Measurements from ENCODE around the gene ZMIZ1. TPM values are rescaled to one million over a fixed set of nuclear protein-coding genes. Genes with fewer than 3 reads are reported as not detected.

Gene ZMIZ1
- total RNA-seq, 1 experiment from 2014 or later = 11.5 TPM

DNA sequence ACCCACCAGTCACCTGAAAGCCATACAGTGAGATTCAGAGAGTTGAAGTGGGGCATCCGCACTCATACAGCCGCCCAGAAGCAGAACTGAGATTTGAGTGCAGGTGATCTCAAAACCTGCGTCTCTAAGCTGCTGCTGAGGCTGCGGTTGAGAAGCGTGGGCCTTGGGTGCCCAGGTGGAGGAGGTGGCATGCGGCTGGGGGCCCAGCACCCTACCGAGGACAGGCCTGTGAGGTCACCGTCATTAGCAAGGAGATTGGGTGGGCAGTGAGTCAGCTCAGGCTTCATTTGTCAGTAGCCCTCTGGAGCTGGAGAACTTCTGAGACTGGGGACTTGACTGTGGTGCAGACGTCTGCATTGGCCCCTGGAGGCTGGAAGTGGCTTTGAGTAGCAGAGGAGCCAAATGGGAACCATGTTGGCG is 29.8 kb downstream of the ZMIZ1 start:
- no peak overlapping the region for H3K4me3 ChIP-seq
- no peaks in the 10 kb centered on the region for H3K9me3 ChIP-seq (replicated peaks)
- H3K4me1 ChIP-seq = peaks cover 29% of the 10 kb centered on the region
- no peak overlapping the region for H3K27ac ChIP-seq
- no peaks in the 10 kb centered on the region for H3K36me3 ChIP-seq
- no peaks in the 10 kb centered on the region for H3K27me3 ChIP-seq
- DNase-seq = no peak

DNA sequence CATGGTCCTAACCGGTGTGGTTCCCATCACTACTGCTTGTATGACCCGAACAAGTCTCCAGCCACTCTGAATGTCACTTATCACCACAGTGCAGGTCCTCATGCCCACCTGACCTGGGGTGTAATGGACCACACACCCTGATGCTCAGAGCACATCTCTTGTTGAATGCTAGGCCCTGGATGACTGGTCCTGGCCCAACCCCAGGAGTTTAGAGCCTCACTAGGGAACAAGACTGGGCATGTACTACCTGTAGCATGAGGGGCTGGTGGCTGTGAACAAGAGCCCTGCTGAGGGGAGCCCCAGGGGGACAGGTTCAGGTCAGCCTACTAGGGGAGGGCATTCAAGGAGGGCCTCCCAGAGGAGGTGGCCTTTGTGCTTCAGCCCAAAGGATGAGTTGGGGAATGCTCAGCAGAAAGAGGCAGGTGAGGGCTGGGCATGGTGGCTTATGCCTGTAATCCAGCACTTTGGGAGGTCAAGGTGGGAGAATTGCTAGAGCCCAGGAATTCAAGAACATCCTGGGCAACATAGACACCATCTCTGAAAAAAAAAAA is 31.2 kb downstream of the ZMIZ1 start:
- H3K36me3 ChIP-seq = no peaks in the 10 kb centered on the region
- H3K9me3 ChIP-seq (replicated peaks) = no peaks in the 10 kb centered on the region
- H3K4me1 ChIP-seq = peaks cover 32% of the 10 kb centered on the region
- DNase-seq = no peak
- H3K4me3 ChIP-seq = no peak overlapping the region
- no peaks in the 10 kb centered on the region for H3K27me3 ChIP-seq
- H3K27ac ChIP-seq = no peak overlapping the region

- H3K4me3 ChIP-seq = no peak overlapping the region
- H3K36me3 ChIP-seq = no peaks in the 10 kb centered on the region
- no peaks in the 10 kb centered on the region for H3K9me3 ChIP-seq (replicated peaks)
- peaks cover 39% of the 10 kb centered on the region for H3K4me1 ChIP-seq
- no peak overlapping the region for H3K27ac ChIP-seq
- H3K27me3 ChIP-seq = no peaks in the 10 kb centered on the region
- DNase-seq = no peak
Observed at GRCh38 chr10:79100771-79101170, 32.0 kb downstream of the ZMIZ1 start.

DNA sequence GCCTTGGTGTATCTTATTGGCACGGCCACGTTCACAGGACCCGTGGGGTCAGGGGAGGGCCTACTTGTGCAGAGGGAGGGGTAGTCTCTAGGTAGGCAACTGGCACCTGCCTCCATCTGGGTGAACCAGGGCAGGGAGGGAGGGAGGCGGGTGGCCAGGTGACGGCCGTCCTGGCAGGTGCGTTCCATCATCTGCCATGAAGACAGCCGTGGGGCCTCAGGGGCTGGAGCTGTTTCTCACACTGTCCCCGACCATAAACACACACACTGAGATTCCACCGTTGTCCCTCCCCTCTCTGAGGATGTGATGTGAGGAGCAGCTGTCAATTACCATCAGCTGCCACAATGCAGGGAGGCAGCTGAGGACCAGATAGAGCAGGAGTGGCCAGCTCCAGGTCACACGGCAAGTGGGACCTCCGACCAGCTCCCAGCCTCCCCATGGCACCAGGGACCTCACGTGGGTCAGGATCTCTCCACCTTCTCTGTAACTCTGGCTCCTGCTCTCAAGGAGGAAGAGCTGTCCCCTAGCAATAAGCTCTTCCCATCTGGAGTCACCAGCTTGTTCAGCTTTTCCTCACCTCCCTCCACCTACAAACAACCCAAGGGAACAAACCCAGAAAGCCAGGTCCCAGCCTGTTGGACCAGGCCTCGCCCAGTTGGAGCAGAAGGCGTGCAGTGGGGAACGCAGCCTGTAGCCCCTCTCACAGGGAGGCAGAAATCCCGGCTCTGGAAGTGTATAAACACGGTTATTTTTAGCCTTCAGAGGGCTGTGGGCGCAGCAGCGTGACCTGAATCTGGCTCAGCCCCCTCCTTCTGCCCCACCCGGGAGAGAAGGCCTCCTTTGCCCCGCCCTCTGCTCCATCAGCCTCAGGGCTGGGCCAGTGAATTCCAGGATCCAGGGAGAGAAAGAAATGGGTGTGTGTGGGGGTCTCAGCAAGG is 33.1 kb downstream of the ZMIZ1 start:
- DNase-seq = peak; percentile 90 to 91
- no peaks in the 10 kb centered on the region for H3K27me3 ChIP-seq
- H3K4me3 ChIP-seq = no peak overlapping the region; the same call in 1 of the 2 replicates
- H3K27ac ChIP-seq = peak overlapping the region; percentile 92
- H3K36me3 ChIP-seq = no peaks in the 10 kb centered on the region
- H3K4me1 ChIP-seq = peaks cover 39% of the 10 kb centered on the region
- H3K9me3 ChIP-seq (replicated peaks) = no peaks in the 10 kb centered on the region

DNA sequence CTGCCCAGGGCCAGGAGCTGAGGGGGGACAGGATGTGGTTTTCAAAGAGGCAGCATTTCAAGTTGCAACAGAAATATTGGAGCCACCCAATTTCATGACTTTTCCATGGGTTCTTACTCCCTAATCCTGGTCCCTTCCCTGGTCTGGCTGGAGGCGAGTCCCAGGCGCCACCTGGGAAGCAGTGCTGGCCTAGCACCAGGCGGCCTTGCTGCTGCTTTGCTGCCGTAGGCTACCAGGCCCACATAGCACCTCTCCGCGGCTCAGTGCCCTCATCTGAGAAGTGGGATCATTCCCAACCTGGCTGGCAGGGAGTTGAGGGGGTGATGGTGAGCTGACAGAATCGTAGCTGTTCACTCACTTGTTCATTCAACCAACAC is 33.7 kb downstream of the ZMIZ1 start:
- no peaks in the 10 kb centered on the region for H3K9me3 ChIP-seq (replicated peaks)
- no peak for DNase-seq
- peaks cover 39% of the 10 kb centered on the region for H3K4me1 ChIP-seq
- no peak overlapping the region for H3K4me3 ChIP-seq
- no peaks in the 10 kb centered on the region for H3K36me3 ChIP-seq
- H3K27me3 ChIP-seq = no peaks in the 10 kb centered on the region
- H3K27ac ChIP-seq = peak overlapping the region; percentile 92

GRCh38 chr10:79103129-79103528 is 34.4 kb downstream of the ZMIZ1 start:
- Histone ChIP-seq H3K27ac (no peak overlapping the region), H3K27me3 (no peaks in the 10 kb centered on the region), H3K4me1 (peaks cover 39% of the 10 kb centered on the region), H3K9me3 (replicated peaks) (no peaks in the 10 kb centered on the region), H3K4me3 (no peak overlapping the region), H3K36me3 (no peaks in the 10 kb centered on the region)
- DNase-seq = no peak

DNA sequence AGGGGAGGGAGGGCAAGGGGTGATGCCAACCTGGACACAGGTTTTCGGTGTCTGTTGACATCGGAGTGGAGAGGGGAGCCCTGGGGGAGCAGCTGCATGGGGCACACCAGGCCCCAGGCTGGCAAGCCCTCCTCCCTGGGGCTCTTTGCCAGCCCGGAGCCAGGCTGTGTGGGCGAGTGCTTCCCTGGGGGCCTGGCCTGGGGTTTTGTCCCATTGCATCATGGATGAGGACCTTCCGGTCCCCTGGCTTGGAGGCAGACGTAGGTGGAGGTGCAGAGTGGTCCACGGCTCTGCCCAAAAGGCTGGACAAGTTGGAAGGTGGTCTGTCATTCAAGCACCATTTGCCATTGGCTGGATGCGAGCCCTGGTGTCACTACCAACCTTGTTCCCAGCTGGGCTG is 34.8 kb downstream of the ZMIZ1 start:
- no peak overlapping the region for H3K27ac ChIP-seq
- H3K4me1 ChIP-seq = peaks cover 39% of the 10 kb centered on the region
- DNase-seq = no peak
- H3K4me3 ChIP-seq = no peak overlapping the region
- no peaks in the 10 kb centered on the region for H3K9me3 ChIP-seq (replicated peaks)
- H3K27me3 ChIP-seq = no peaks in the 10 kb centered on the region
- no peaks in the 10 kb centered on the region for H3K36me3 ChIP-seq

- peaks cover 39% of the 10 kb centered on the region for H3K4me1 ChIP-seq
- no peaks in the 10 kb centered on the region for H3K36me3 ChIP-seq
- H3K27ac ChIP-seq = no peak overlapping the region
- no peak overlapping the region for H3K4me3 ChIP-seq
- H3K9me3 ChIP-seq (replicated peaks) = no peaks in the 10 kb centered on the region
- DNase-seq = peak in 1 of 2 experiments; percentile 44
- no peaks in the 10 kb centered on the region for H3K27me3 ChIP-seq
Observed at GRCh38 chr10:79105150-79105739, 36.5 kb downstream of the ZMIZ1 start.

GRCh38 chr10:79105818-79106217 is 37.1 kb downstream of the ZMIZ1 start:
- Histone ChIP-seq H3K4me3 (no peak overlapping the region), H3K4me1 (peaks cover 36% of the 10 kb centered on the region), H3K27ac (no peak overlapping the region), H3K27me3 (no peaks in the 10 kb centered on the region), H3K9me3 (replicated peaks) (no peaks in the 10 kb centered on the region), H3K36me3 (no peaks in the 10 kb centered on the region)
- DNase-seq = no peak

- H3K27ac ChIP-seq = no peak overlapping the region
- H3K4me3 ChIP-seq = no peak overlapping the region
- H3K9me3 ChIP-seq (replicated peaks) = no peaks in the 10 kb centered on the region
- no peaks in the 10 kb centered on the region for H3K27me3 ChIP-seq
- H3K36me3 ChIP-seq = no peaks in the 10 kb centered on the region
- DNase-seq = no peak
- H3K4me1 ChIP-seq = peaks cover 30% of the 10 kb centered on the region
Observed at GRCh38 chr10:79106256-79107050, 37.7 kb downstream of the ZMIZ1 start.

DNA sequence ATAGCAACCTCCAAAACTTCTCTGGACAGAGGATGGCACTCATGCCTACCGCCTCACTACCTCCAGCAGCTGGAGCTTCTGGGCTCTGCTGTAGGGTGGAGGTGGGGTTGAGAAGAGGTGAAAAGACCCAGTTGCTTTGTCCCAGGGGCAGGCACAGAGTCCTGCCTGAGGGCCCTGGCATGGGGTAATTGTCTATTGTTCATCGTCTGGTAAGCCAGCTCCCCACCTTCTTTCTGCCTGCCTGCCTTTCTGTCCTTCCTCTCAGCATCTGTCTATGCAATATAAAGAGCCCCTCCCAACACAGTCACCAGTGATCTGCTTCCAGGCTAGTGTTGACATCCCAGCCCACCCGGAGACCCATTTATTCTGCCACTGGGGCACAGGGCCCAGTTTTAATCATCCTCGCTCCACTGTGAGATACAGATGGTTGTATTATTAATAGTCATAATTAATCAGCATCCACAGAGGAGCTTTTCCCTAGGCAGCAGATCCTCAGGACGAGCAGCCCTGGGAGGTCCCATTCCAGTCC is 39.0 kb downstream of the ZMIZ1 start:
- Histone ChIP-seq H3K4me1 (peaks cover 18% of the 10 kb centered on the region), H3K9me3 (replicated peaks) (no peaks in the 10 kb centered on the region), H3K4me3 (no peak overlapping the region), H3K27ac (no peak overlapping the region), H3K36me3 (no peaks in the 10 kb centered on the region), H3K27me3 (no peaks in the 10 kb centered on the region)
- no peak for DNase-seq

GRCh38 chr10:79108728-79109127 is 40.0 kb downstream of the ZMIZ1 start:
- H3K27me3 ChIP-seq = no peaks in the 10 kb centered on the region
- H3K36me3 ChIP-seq = no peaks in the 10 kb centered on the region
- no peak overlapping the region for H3K4me3 ChIP-seq
- H3K9me3 ChIP-seq (replicated peaks) = no peaks in the 10 kb centered on the region
- peaks cover 22% of the 10 kb centered on the region for H3K4me1 ChIP-seq
- DNase-seq = no peak
- no peak overlapping the region for H3K27ac ChIP-seq

- no peaks in the 10 kb centered on the region for H3K36me3 ChIP-seq
- no peak overlapping the region for H3K4me3 ChIP-seq
- no peak for DNase-seq
- no peaks in the 10 kb centered on the region for H3K27me3 ChIP-seq
- no peak overlapping the region for H3K27ac ChIP-seq
- no peaks in the 10 kb centered on the region for H3K9me3 ChIP-seq (replicated peaks)
- H3K4me1 ChIP-seq = peaks cover 27% of the 10 kb centered on the region
Observed at GRCh38 chr10:79111427-79111826, 42.7 kb downstream of the ZMIZ1 start.

DNA sequence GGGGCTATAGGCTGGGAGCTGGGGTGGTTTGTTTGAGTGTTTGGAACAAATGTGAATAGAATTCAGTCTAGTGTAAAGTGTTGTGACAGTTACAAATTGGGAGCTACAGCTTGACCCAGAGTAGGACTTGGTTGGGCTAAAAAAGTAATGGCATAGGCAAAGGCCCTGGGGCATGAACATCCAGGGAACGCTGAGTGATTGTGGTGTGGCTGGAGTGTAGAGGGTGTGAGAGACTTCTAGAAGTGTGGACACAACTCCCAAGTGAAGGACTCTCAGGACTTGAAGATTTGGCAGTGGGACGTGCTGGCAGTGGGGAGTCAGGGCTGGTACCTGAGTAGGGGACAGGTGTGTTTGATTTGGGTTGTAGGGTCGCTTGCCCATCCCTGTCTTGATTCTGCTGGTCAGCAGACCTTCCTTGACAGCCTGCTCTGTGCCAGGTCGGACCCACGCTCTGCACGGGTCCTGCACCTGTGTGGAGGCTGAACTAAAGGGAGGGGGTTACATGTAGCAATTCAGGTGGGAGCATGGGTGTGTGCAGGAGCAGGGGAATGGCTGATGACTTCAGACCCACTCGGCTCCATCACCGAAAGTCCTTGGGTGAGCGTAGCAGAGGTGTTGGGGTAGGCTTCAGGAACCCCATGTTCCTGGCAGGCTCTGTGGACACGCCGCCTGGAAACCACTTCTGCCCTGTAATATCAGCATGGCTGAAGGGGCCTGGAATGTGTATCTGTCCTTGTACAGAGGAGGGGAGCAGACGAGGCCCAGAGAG is 43.3 kb downstream of the ZMIZ1 start:
- H3K36me3 ChIP-seq = no peaks in the 10 kb centered on the region

More for the DNA sequence above, 43.3 kb downstream of the ZMIZ1 start:
- no peak for DNase-seq
- Histone ChIP-seq H3K4me3 (no peak overlapping the region), H3K27me3 (no peaks in the 10 kb centered on the region), H3K27ac (no peak overlapping the region), H3K4me1 (peaks cover 32% of the 10 kb centered on the region), H3K9me3 (replicated peaks) (no peaks in the 10 kb centered on the region)
